Measurements from ENCODE around the gene CENPS. TPM values are rescaled to one million over a fixed set of nuclear protein-coding genes. Genes with fewer than 3 reads are reported as not detected.

CENPS gene
- total RNA-seq, 4 donors from 2014 or later: 2.6 to 15.4 (median 6.2) TPM

- TF ChIP-seq POLR2A (IDR thresholded peaks at IDR 0.05) (no peak), CTCF (IDR thresholded peaks at IDR 0.05) (no peak)
- H3K4me1 ChIP-seq: no peaks in the 10 kb centered on the region
- no peak overlapping the region for H3K27ac ChIP-seq
- DNase-seq: no peak
- H3K9me3 ChIP-seq: no peaks in the 10 kb centered on the region
- no peak overlapping the region for H3K4me3 ChIP-seq
- intact Hi-C loops (cut with DNase I; ENCODE audit: low total_unique reads): no loop called here
- H3K36me3 ChIP-seq: no peaks in the 10 kb centered on the region
- no peaks in the 10 kb centered on the region for H3K27me3 ChIP-seq
Measured at GRCh38 chr1:10444795-10445397, 14.7 kb downstream of the CENPS start.

DNA sequence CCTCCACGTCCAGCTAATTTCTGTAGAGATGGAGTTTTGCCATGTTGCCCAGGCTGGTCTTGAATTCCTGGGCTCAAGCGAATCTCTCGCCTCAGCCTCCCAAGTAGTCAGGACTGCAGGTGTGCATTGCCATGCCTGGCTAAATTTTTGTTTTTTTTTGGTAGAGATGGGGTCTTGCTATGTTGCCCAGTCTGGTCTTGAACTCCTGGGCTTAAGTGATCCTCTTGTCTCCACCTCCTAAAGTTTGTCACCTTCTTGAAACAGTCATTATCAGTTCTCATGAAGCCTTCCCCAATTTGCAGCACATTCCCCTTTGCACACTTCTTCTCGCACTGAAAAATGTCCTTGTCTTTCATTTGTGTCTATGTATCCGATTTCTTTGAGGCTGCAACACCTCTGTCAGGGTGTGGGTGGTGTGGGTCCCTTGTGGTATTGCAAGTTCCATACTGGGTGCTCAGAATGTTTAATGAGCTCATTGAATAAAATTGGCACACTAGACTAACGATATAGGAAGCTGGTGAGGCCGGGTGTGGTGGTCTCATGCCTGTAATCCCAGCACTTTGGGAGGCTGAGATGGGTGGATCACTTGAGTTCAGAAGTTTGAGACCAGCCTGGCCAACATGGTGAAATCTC is 16.7 kb downstream of the CENPS start:
- no peaks in the 10 kb centered on the region for H3K27me3 ChIP-seq
- no peaks in the 10 kb centered on the region for H3K36me3 ChIP-seq
- no peak for TF ChIP-seq POLR2A (IDR thresholded peaks at IDR 0.05)
- TF ChIP-seq CTCF (IDR thresholded peaks at IDR 0.05): no peak
- H3K4me1 ChIP-seq: no peaks in the 10 kb centered on the region
- no peak for DNase-seq
- no peak overlapping the region for H3K4me3 ChIP-seq
- H3K27ac ChIP-seq: no peak overlapping the region
- intact Hi-C loops (cut with DNase I; ENCODE audit: low total_unique reads): no loop called here
- no peaks in the 10 kb centered on the region for H3K9me3 ChIP-seq

DNA sequence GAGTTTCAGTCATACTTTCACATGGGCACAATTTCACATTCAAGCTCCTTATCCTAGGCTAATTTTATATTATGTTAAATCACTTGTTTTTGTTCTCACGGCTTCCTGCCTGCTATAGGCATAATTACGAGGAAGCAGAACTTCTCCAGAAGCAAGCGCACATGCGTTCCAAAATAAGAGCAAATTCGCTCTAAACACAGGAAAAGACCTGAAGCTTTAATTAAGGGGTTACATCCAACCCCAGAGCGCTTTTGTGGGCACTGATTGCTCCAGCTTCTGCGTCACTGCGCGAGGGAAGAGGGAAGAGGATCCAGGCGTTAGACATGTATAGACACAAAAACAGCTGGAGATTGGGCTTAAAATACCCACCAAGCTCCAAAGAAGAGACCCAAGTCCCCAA is 19.5 kb downstream of the CENPS start, which contains the start of gene CORT:
Gene CORT (plus strand): TSS at position 281 of the 400 bp plus-strand sequence. CDS start 193 bp downstream, outside the sequence.
- DNase-seq: no peak
- Histone ChIP-seq H3K27ac (no peak within 1 kb of the TSS), H3K27me3 (no peaks in the 10 kb centered on the region), H3K36me3 (no peaks in the 10 kb centered on the region), H3K4me1 (no peaks in the 10 kb centered on the region), H3K4me3 (no peak within 1 kb of the TSS), H3K9me3 (no peaks in the 10 kb centered on the region)
- TF ChIP-seq POLR2A (IDR thresholded peaks at IDR 0.05) (no peak), CTCF (IDR thresholded peaks at IDR 0.05) (no peak)
- intact Hi-C loops (cut with DNase I; ENCODE audit: low total_unique reads): no loop called here

GRCh38 chr1:10450156-10450814 is 20.1 kb downstream of the CENPS start:
- H3K4me1 ChIP-seq: no peaks in the 10 kb centered on the region
- no peaks in the 10 kb centered on the region for H3K27me3 ChIP-seq
- H3K27ac ChIP-seq: no peak overlapping the region
- TF ChIP-seq POLR2A (IDR thresholded peaks at IDR 0.05) (no peak), CTCF (IDR thresholded peaks at IDR 0.05) (no peak)
- intact Hi-C loops (cut with DNase I; ENCODE audit: low total_unique reads): no loop called here
- no peak for DNase-seq
- H3K9me3 ChIP-seq: no peaks in the 10 kb centered on the region
- H3K36me3 ChIP-seq: no peaks in the 10 kb centered on the region
- no peak overlapping the region for H3K4me3 ChIP-seq

DNA sequence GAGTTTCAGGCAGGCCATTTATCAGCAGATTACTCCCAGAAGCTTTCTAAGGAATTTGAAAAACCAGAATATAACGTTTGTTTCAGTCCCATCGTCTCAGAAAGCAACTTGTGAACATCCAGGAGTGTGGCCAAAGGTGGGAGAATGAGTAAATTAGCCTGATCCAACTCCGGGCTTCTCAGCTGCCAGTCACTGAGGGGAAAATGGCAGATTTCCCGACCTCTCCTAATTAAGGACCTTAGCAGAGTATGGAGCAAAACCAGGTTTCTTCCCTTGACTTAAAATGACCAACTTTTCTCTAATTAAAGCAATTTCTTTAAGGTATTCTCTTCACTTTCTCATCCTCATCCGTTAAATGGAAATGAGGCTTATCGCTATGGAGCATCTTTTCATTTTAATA is 20.6 kb downstream of the CENPS start:
- H3K27ac ChIP-seq: no peak overlapping the region
- no peaks in the 10 kb centered on the region for H3K4me1 ChIP-seq
- intact Hi-C loops (cut with DNase I; ENCODE audit: low total_unique reads): no loop called here
- H3K27me3 ChIP-seq: no peaks in the 10 kb centered on the region
- H3K9me3 ChIP-seq: no peaks in the 10 kb centered on the region
- no peaks in the 10 kb centered on the region for H3K36me3 ChIP-seq
- no peak overlapping the region for H3K4me3 ChIP-seq
- DNase-seq: no peak
- TF ChIP-seq CTCF (IDR thresholded peaks at IDR 0.05) (no peak), POLR2A (IDR thresholded peaks at IDR 0.05) (no peak)
